HEK293 (cell line): ENCODE results near the gene RBM22.

ENCODE experiments used
- CTCF ChIP-seq: fragments of 450-650 bp; formaldehyde crosslinking; IDR thresholded peaks from 2 replicates; pipeline ENCODE4 v1.5.1; 2016; ENCODE audit warnings: missing biosample characterization, missing genetic modification characterization
- KLF16 ChIP-seq: fragments of 450-650 bp; formaldehyde crosslinking; IDR thresholded peaks from 2 replicates; pipeline ENCODE4 v1.5.1; 2017; ENCODE audit warnings: missing biosample characterization, missing genetic modification characterization
- REPIN1 ChIP-seq: fragments of 450-650 bp; formaldehyde crosslinking; IDR thresholded peaks from 2 replicates; pipeline ENCODE4 v1.5.1; 2017; ENCODE audit warnings: missing biosample characterization, missing genetic modification characterization, low read depth
- ZFP37 ChIP-seq: fragments of 450-650 bp; formaldehyde crosslinking; IDR thresholded peaks from 2 replicates; pipeline ENCODE4 v1.5.1; 2016; ENCODE audit warnings: missing biosample characterization, missing genetic modification characterization
- ZNF114 ChIP-seq: fragments of 450-650 bp; formaldehyde crosslinking; IDR thresholded peaks from 2 replicates; pipeline ENCODE4 v1.5.0; 2017; ENCODE audit warnings: missing biosample characterization, missing genetic modification characterization
- ZNF211 ChIP-seq: fragments of 450-650 bp; formaldehyde crosslinking; IDR thresholded peaks from 2 replicates; pipeline ENCODE4 v1.5.1; 2016; ENCODE audit warnings: low read depth, missing biosample characterization, missing genetic modification characterization
- ZNF580 ChIP-seq: fragments of 450-650 bp; formaldehyde crosslinking; IDR thresholded peaks from 2 replicates; pipeline ENCODE4 v1.5.1; 2016; ENCODE audit warnings: missing biosample characterization, missing genetic modification characterization
- ZNF76 ChIP-seq: fragments of 450-650 bp; formaldehyde crosslinking; IDR thresholded peaks from 2 replicates; pipeline ENCODE4; 2016; ENCODE audit warnings: low read depth, missing biosample characterization, missing genetic modification characterization, borderline replicate concordance

- TF ChIP-seq CTCF (no peak), REPIN1 (tag by site-specific recombination) (no peak), ZNF580 (tag by site-specific recombination) (no peak), ZNF76 (no peak), KLF16 (tag by site-specific recombination) (no peak), ZFP37 (no peak), ZNF114 (tag by site-specific recombination) (no peak), ZNF211 (tag by site-specific recombination) (no peak)
Measured at GRCh38 chr5:150672884-150673275, 28.0 kb downstream of the RBM22 start.
